ENCODE results near the gene PKP3. TPM values are rescaled to one million over a fixed set of nuclear protein-coding genes. Genes with fewer than 3 reads are reported as not detected.

Gene PKP3
- total and polyA plus RNA-seq, 2 donors (not counting 1 experiment from before 2014, with no cell fraction given) = 0.78 TPM; not detected in 1

- Mint-ChIP-seq H3K27me3 (no peaks in the 10 kb centered on the region), H3K4me3 (no peak overlapping the region), H3K9me3 (ENCODE audit: insufficient read depth) (no peaks in the 10 kb centered on the region), H3K4me1 (peaks cover 13% of the 10 kb centered on the region), H3K27ac (peak overlapping the region; percentile 41)
- no peak for ATAC-seq (ENCODE audit: low read depth)
- no peak overlapping the region for H3K9ac ChIP-seq (ENCODE audit: low read length)
- H4K20me1 ChIP-seq (ENCODE audit: control insufficient read depth, insufficient read depth, low read length, poor library complexity, severe bottlenecking) = no peaks in the 10 kb centered on the region
- POLR2A ChIA-PET = no interaction called here
- H3K4me3 ChIP-seq (ENCODE audit: control extremely low read depth in 1 of 5, extremely low read depth in 1 of 5, insufficient read depth in 1 of 5, low read depth in 2 of 5, low read length in 4 of 5) = no peak overlapping the region
- 97% methylated on average over 23 of the region's 23 CpGs for WGBS (ENCODE audit: insufficient coverage)
- no peak overlapping the region for H3K27ac ChIP-seq (ENCODE audit: low read length in 2 of 2)
- no peaks in the 10 kb centered on the region for H3K27me3 ChIP-seq (replicated peaks in 1 of 4; ENCODE audit: control extremely low read depth in 1 of 4, control insufficient read depth in 3 of 4, insufficient read depth in 4 of 4, low read length in 3 of 4)
- H3K4me2 ChIP-seq (replicated peaks; ENCODE audit: low read depth, low read length, poor library complexity, severe bottlenecking) = no peak overlapping the region
- H2AFZ ChIP-seq (ENCODE audit: insufficient read depth, low read depth, low read length, poor library complexity, severe bottlenecking) = no peak overlapping the region
- H3K9me3 ChIP-seq (ENCODE audit: control extremely low read depth in 1 of 3, control insufficient read depth in 2 of 3, insufficient read depth in 1 of 3, low read length in 2 of 3) = no peaks in the 10 kb centered on the region
- no peak for TF ChIP-seq EZH2 (IDR thresholded peaks at IDR 0.05; ENCODE audit: borderline replicate concordance, insufficient read depth, low read depth, low read length, poor library complexity, severe bottlenecking)
- TF ChIP-seq, protein P1, sequence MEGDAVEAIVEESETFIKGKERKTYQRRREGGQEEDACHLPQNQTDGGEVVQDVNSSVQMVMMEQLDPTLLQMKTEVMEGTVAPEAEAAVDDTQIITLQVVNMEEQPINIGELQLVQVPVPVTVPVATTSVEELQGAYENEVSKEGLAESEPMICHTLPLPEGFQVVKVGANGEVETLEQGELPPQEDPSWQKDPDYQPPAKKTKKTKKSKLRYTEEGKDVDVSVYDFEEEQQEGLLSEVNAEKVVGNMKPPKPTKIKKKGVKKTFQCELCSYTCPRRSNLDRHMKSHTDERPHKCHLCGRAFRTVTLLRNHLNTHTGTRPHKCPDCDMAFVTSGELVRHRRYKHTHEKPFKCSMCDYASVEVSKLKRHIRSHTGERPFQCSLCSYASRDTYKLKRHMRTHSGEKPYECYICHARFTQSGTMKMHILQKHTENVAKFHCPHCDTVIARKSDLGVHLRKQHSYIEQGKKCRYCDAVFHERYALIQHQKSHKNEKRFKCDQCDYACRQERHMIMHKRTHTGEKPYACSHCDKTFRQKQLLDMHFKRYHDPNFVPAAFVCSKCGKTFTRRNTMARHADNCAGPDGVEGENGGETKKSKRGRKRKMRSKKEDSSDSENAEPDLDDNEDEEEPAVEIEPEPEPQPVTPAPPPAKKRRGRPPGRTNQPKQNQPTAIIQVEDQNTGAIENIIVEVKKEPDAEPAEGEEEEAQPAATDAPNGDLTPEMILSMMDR (IDR thresholded peaks at IDR 0.05) = no peak
- H3K36me3 ChIP-seq (replicated peaks in 1 of 2; ENCODE audit: control extremely low read depth in 1 of 2, control insufficient read depth in 1 of 2, extremely low read depth in 1 of 2, insufficient read depth in 2 of 2, low read length in 1 of 2) = no peaks in the 10 kb centered on the region
- peaks cover 16% of the 10 kb centered on the region for H3K79me2 ChIP-seq (ENCODE audit: control insufficient read depth, insufficient read depth, low read length)
- peaks cover 6 to 14% of the 10 kb centered on the region in 2 donors for H3K4me1 ChIP-seq (ENCODE audit: control insufficient read depth in 2 of 2, insufficient read depth in 2 of 2, low read length in 2 of 2)
- DNase-seq = no peak
- intact Hi-C loops (cut with micrococcal nuclease) = no loop called here
- CTCF ChIA-PET = interaction anchor here (1.4 kb wide), 1 partner anchor 9 kb away, joined by 6 read pairs; no protein-coding TSS in a partner anchor
Measured at GRCh38 chr11:439315-440064, 45.5 kb downstream of the PKP3 start.
